Naive thymus-derived CD8-positive, alpha-beta T cell (primary cell): ENCODE data around the gene KIAA0586. TPM values are rescaled to one million over a fixed set of nuclear protein-coding genes. Genes with fewer than 3 reads are reported as not detected.

ENCODE experiments used
- ATAC-seq, 2 donors: fragments of 150-1000 bp; cut with Tn5 transposase in 1 of 2; sonication (Bioruptor Pico), chemical (Tn5 transposase) in 1 of 2; 1 replicate in 1 of 2; 2 replicates in 1 of 2; pipeline ENCODE4 v1.10.0; 2021; ENCODE audit warnings: mild to moderate bottlenecking in 2 of 2, moderate library complexity in 2 of 2
- POLR2A ChIA-PET: fragments of 350-600 bp; sonication (Branson Sonifier 250); formaldehyde crosslinking; loops from one replicate; lab custom pipeline; 2021; ENCODE audit warnings: antibody characterized with exemption; lab: Charles Lee
- DNase-seq, 10 donors: peaks; one replicate each; pipeline versions ENCODE4 v3.0.0 to v3.0.0-alpha.2; 2020 to 2022
- H3K27ac Mint-ChIP-seq, 10 donors: one replicate each; pipeline ENCODE4 v1.8.0; 2020 to 2022; ENCODE audit warnings: mild to moderate bottlenecking in 10 of 10, mixed read lengths in 10 of 10, moderate library complexity in 4 of 10, inconsistent platforms in 1 of 10
- H3K27me3 Mint-ChIP-seq, 5 donors: one replicate each; pipeline ENCODE4 v1.8.0; 2021 to 2022; ENCODE audit warnings: mixed read lengths in 5 of 5
- H3K36me3 Mint-ChIP-seq, 3 donors: one replicate each; pipeline ENCODE4 v1.8.0; 2020 to 2022; ENCODE audit warnings: mixed read lengths in 3 of 3, mild to moderate bottlenecking in 2 of 3, inconsistent platforms in 1 of 3
- H3K4me1 Mint-ChIP-seq, 4 donors: one replicate each; pipeline ENCODE4 v1.8.0; 2021 to 2022; ENCODE audit warnings: mixed read lengths in 4 of 4
- H3K4me3 Mint-ChIP-seq, 10 donors: one replicate each; pipeline ENCODE4 v1.8.0; 2020 to 2022; ENCODE audit warnings: mild to moderate bottlenecking in 10 of 10, mixed read lengths in 10 of 10, moderate library complexity in 6 of 10, inconsistent platforms in 1 of 10
- H3K9me3 Mint-ChIP-seq, 9 donors: one replicate each; pipeline ENCODE4 v1.8.0; 2020 to 2022; ENCODE audit warnings: mixed read lengths in 9 of 9, mild to moderate bottlenecking in 3 of 9, inconsistent platforms in 1 of 9, moderate library complexity in 1 of 9
- polyA plus RNA-seq, 3 donors: library from polyadenylated mRNA; unstranded; fragments of 300-500 nt; fragmentation: Illumina TruSeq; gene quantifications; one replicate each; pipeline ENCODE4 v1.2.3, GENCODE V29; 2021
- total RNA-seq, 8 experiments: library from RNA in 2 of 8; stranded (reverse) in 2 of 8; gene quantifications; one replicate each; pipeline ENCODE4 v1.2.3 and lab custom pipeline; 2021 to 2026

Gene KIAA0586
- 10 to 100 TPM; 45.3 to 45.4 TPM for total RNA-seq
- polyA plus RNA-seq, result 10 to 100 TPM; 19.1 to 30.5 (median 29.6) TPM
- 22.8 to 89.9 (median 82.6) reads per million in 6 experiments for total RNA-seq (lab: John Stamatoyannopoulos, UW)

GRCh38 chr14:58427281-58428117 is at the start of gene KIAA0586, which contains the start of gene TIMM9:
KIAA0586 (plus strand) TSS chr14:58427719; CDS start chr14:58428265, 546 bp downstream.
TIMM9 (minus strand) TSS chr14:58427531; CDS start chr14:58411945, 15,586 bp downstream.
- peak; percentile 85 to 99 (median 95) for DNase-seq
- Mint-ChIP-seq H3K9me3 (peaks cover 0 to 2% (median 0%) of the 10 kb centered on the region in 9 donors), H3K27ac (peak within 1 kb of the TSS; percentile 90 to 99 (median 96)), H3K36me3 (peaks cover 0 to 32% (median 6%) of the 10 kb centered on the region in 3 donors), H3K4me1 (peaks cover 10 to 53% (median 43%) of the 10 kb centered on the region in 4 donors), H3K27me3 (peaks cover 0 to 2% (median 0%) of the 10 kb centered on the region in 5 donors), H3K4me3 (peak within 1 kb of the TSS; percentile 78 to 96 (median 90))
- POLR2A ChIA-PET, result interaction anchor here (0.5 to 2.7 kb wide), 17 partner anchors 10 to 1848 kb away, joined by 3 to 46 read pairs (median 3); partner anchors contain the start of genes ACTR10, AP5M1, ARID4A and DAAM1
- ATAC-seq, result peak; percentile 92 to 93

GRCh38 chr14:58390830-58391229 is 36.7 kb upstream of the KIAA0586 start:
- H3K36me3 Mint-ChIP-seq, result peaks cover 0 to 10% (median 0%) of the 10 kb centered on the region in 3 donors
- POLR2A ChIA-PET, result no interaction called here
- H3K4me1 Mint-ChIP-seq, result peaks cover 2 to 5% (median 4%) of the 10 kb centered on the region in 4 donors
- peaks cover 0 to 4% (median 0%) of the 10 kb centered on the region in 9 donors for H3K9me3 Mint-ChIP-seq
- ATAC-seq, result no peak
- H3K4me3 Mint-ChIP-seq, result no peak overlapping the region
- no peaks in the 10 kb centered on the region for H3K27me3 Mint-ChIP-seq
- no peak for DNase-seq
- H3K27ac Mint-ChIP-seq, result no peak overlapping the region

- Mint-ChIP-seq H3K36me3 (no peaks in the 10 kb centered on the region), H3K27ac (peak overlapping the region; percentile 59 to 94 (median 92)), H3K4me1 (peaks cover 7 to 20% (median 12%) of the 10 kb centered on the region in 4 donors), H3K9me3 (no peaks in the 10 kb centered on the region), H3K27me3 (no peaks in the 10 kb centered on the region), H3K4me3 (peak overlapping the region; percentile 64 to 89 (median 81))
- POLR2A ChIA-PET, result interaction anchor here (0.9 to 2.6 kb wide), 7 partner anchors 10 to 195 kb away, joined by 3 to 19 read pairs (median 6); partner anchors contain the start of genes ACTR10, ARID4A, KIAA0586 and TIMM9
- DNase-seq (no peak), ATAC-seq (no peak)
Observed at GRCh38 chr14:58395562-58395811, 32.0 kb upstream of the KIAA0586 start.

GRCh38 chr14:58395812-58396788 is 31.4 kb upstream of the KIAA0586 start, which contains the start of gene TOMM20L:
TOMM20L (plus strand) TSS chr14:58395930; CDS start chr14:58395958, 28 bp downstream.
- H3K4me1 Mint-ChIP-seq, result peaks cover 7 to 20% (median 12%) of the 10 kb centered on the region in 4 donors
- H3K27me3 Mint-ChIP-seq, result no peaks in the 10 kb centered on the region
- POLR2A ChIA-PET, result interaction anchor here (0.5 to 2.6 kb wide), 9 partner anchors 9 to 196 kb away, joined by 3 to 19 read pairs (median 5); partner anchors contain the start of genes ACTR10, ARID4A, KIAA0586 and TIMM9
- H3K4me3 Mint-ChIP-seq, result peak within 1 kb of the TSS; percentile 78 to 94 (median 86)
- peak within 1 kb of the TSS; percentile 92 to 98 (median 95) for H3K27ac Mint-ChIP-seq
- H3K9me3 Mint-ChIP-seq, result no peaks in the 10 kb centered on the region
- DNase-seq (peak; percentile 50 to 82 (median 73)), ATAC-seq (peak; percentile 82 to 88)
- H3K36me3 Mint-ChIP-seq, result no peaks in the 10 kb centered on the region

- ATAC-seq (no peak), DNase-seq (no peak)
- Mint-ChIP-seq H3K9me3 (no peaks in the 10 kb centered on the region), H3K4me3 (peak overlapping the region in 9 of 10 donors; percentile 4 to 94 (median 75)), H3K36me3 (no peaks in the 10 kb centered on the region), H3K4me1 (peaks cover 7 to 20% (median 12%) of the 10 kb centered on the region in 4 donors), H3K27ac (peak overlapping the region in 3 of 10 donors; percentile 94 to 97 (median 96)), H3K27me3 (no peaks in the 10 kb centered on the region)
- POLR2A ChIA-PET, result interaction anchor here (1.5 to 2.3 kb wide), 2 partner anchors 8 to 99 kb away, joined by 6 to 16 read pairs; partner anchors contain the start of gene ARID4A
Observed at GRCh38 chr14:58397156-58397555, 30.4 kb upstream of the KIAA0586 start.

GRCh38 chr14:58398495-58398894 is 29.0 kb upstream of the KIAA0586 start:
- POLR2A ChIA-PET, result no interaction called here
- H3K4me3 Mint-ChIP-seq, result no peak overlapping the region
- no peaks in the 10 kb centered on the region for H3K27me3 Mint-ChIP-seq
- no peaks in the 10 kb centered on the region for H3K36me3 Mint-ChIP-seq
- ATAC-seq, result no peak
- no peaks in the 10 kb centered on the region for H3K9me3 Mint-ChIP-seq
- no peak overlapping the region for H3K27ac Mint-ChIP-seq
- H3K4me1 Mint-ChIP-seq, result peaks cover 7 to 20% (median 12%) of the 10 kb centered on the region in 4 donors
- DNase-seq, result no peak

- H3K27ac Mint-ChIP-seq, result no peak overlapping the region
- H3K4me1 Mint-ChIP-seq, result peaks cover 7 to 20% (median 12%) of the 10 kb centered on the region in 4 donors
Observed at GRCh38 chr14:58398895-58399294, 28.6 kb upstream of the KIAA0586 start.

GRCh38 chr14:58401587-58401986 is 25.9 kb upstream of the KIAA0586 start:
- peak overlapping the region in 1 of 10 donors; percentile 20 for H3K27ac Mint-ChIP-seq
- ATAC-seq (peak in 1 of 2 donors; percentile 35), DNase-seq (no peak)
- no peak overlapping the region for H3K4me3 Mint-ChIP-seq
- no peaks in the 10 kb centered on the region for H3K9me3 Mint-ChIP-seq
- H3K4me1 Mint-ChIP-seq, result peaks cover 1 to 9% (median 3%) of the 10 kb centered on the region in 4 donors
- POLR2A ChIA-PET, result no interaction called here
- no peaks in the 10 kb centered on the region for H3K27me3 Mint-ChIP-seq
- peaks cover 0 to under 1% (median 0%) of the 10 kb centered on the region in 3 donors for H3K36me3 Mint-ChIP-seq

More at GRCh38 chr14:58398895-58399294, 28.6 kb upstream of the KIAA0586 start:
- Mint-ChIP-seq H3K4me3 (no peak overlapping the region), H3K27me3 (no peaks in the 10 kb centered on the region), H3K9me3 (no peaks in the 10 kb centered on the region), H3K36me3 (no peaks in the 10 kb centered on the region)
- ATAC-seq, result no peak
- POLR2A ChIA-PET, result no interaction called here
- no peak for DNase-seq

GRCh38 chr14:58408681-58409215 is 18.8 kb upstream of the KIAA0586 start:
- no peaks in the 10 kb centered on the region for H3K4me1 Mint-ChIP-seq
- ATAC-seq (no peak), DNase-seq (no peak)
- POLR2A ChIA-PET, result no interaction called here
- peaks cover 0 to 53% (median 9%) of the 10 kb centered on the region in 3 donors for H3K36me3 Mint-ChIP-seq
- no peak overlapping the region for H3K4me3 Mint-ChIP-seq
- no peaks in the 10 kb centered on the region for H3K27me3 Mint-ChIP-seq
- peak overlapping the region in 1 of 10 donors; percentile 22 for H3K27ac Mint-ChIP-seq
- no peaks in the 10 kb centered on the region for H3K9me3 Mint-ChIP-seq

- H3K27ac Mint-ChIP-seq, result peak overlapping the region in 1 of 10 donors; percentile 29
Observed at GRCh38 chr14:58414845-58415244, 12.7 kb upstream of the KIAA0586 start.

More at GRCh38 chr14:58414845-58415244, 12.7 kb upstream of the KIAA0586 start:
- Mint-ChIP-seq H3K4me1 (peaks cover 13 to 22% (median 15%) of the 10 kb centered on the region in 4 donors), H3K9me3 (peaks cover 0 to 3% (median 0%) of the 10 kb centered on the region in 9 donors), H3K4me3 (no peak overlapping the region), H3K27me3 (no peaks in the 10 kb centered on the region), H3K36me3 (peaks cover 11 to 72% (median 25%) of the 10 kb centered on the region in 3 donors)
- no peak for ATAC-seq
- POLR2A ChIA-PET, result no interaction called here
- no peak for DNase-seq
